Chondrocyte (in vitro differentiated cells): Measurements from ENCODE around the gene NDRG3. TPM values are rescaled to one million over a fixed set of nuclear protein-coding genes. Genes with fewer than 3 reads are reported as not detected.

ENCODE experiments used
- DNase-seq: peaks from one replicate; pipeline ENCODE4 v3.0.0; 2021; ENCODE audit warnings: mixed read lengths, low spot score
- H3K27ac Mint-ChIP-seq: one replicate; pipeline ENCODE4 v1.8.0; 2021; ENCODE audit warnings: mild to moderate bottlenecking, moderate library complexity, mixed read lengths; ENCODE audit not compliant: unreplicated experiment
- H3K27me3 Mint-ChIP-seq: 2 replicates; pipeline ENCODE4 v1.8.0; 2021; ENCODE audit warnings: low read depth, mixed read lengths
- H3K36me3 Mint-ChIP-seq: 2 replicates; pipeline ENCODE4 v1.8.0; 2021; ENCODE audit warnings: low read depth, mixed read lengths
- H3K4me1 Mint-ChIP-seq: 2 replicates; pipeline ENCODE4 v1.8.0; 2021; ENCODE audit warnings: low read depth, mild to moderate bottlenecking, mixed read lengths
- H3K4me3 Mint-ChIP-seq: one replicate; pipeline ENCODE4 v1.8.0; 2021; ENCODE audit warnings: mild to moderate bottlenecking, moderate library complexity, mixed read lengths; ENCODE audit not compliant: unreplicated experiment
- H3K9me3 Mint-ChIP-seq: 2 replicates; pipeline ENCODE4 v1.8.0; 2021; ENCODE audit warnings: low read depth, mixed read lengths
- CTCF ChIP-seq: fragments of 200-600 bp; sonication (generic); IDR thresholded peaks from 2 replicates; pipeline ENCODE4 v1.5.0; 2021; ENCODE audit warnings: antibody characterized with exemption, mild to moderate bottlenecking, moderate library complexity
- total RNA-seq: library from RNA; stranded (reverse); gene quantifications from 3 replicates; pipeline ENCODE4 v1.2.1, GENCODE V29; 2021

NDRG3 gene
- total RNA-seq, 1 donor from 2014 or later, result 27.6 TPM

GRCh38 chr20:36728986-36729385 is 16.9 kb downstream of the NDRG3 start:
- DNase-seq, result no peak
- no peak overlapping the region for H3K27ac Mint-ChIP-seq

GRCh38 chr20:36726168-36726567 is 19.7 kb downstream of the NDRG3 start:
- H3K36me3 Mint-ChIP-seq, result peaks cover 1% of the 10 kb centered on the region
- DNase-seq, result no peak
- H3K27me3 Mint-ChIP-seq, result no peaks in the 10 kb centered on the region
- no peak for TF ChIP-seq CTCF
- H3K4me3 Mint-ChIP-seq, result no peak overlapping the region
- H3K4me1 Mint-ChIP-seq, result no peaks in the 10 kb centered on the region
- no peak overlapping the region for H3K27ac Mint-ChIP-seq
- H3K9me3 Mint-ChIP-seq, result no peaks in the 10 kb centered on the region

More at GRCh38 chr20:36728986-36729385, 16.9 kb downstream of the NDRG3 start:
- no peaks in the 10 kb centered on the region for H3K27me3 Mint-ChIP-seq
- H3K4me1 Mint-ChIP-seq, result peaks cover 4% of the 10 kb centered on the region
- peak; percentile 29 for TF ChIP-seq CTCF
- no peaks in the 10 kb centered on the region for H3K36me3 Mint-ChIP-seq
- H3K9me3 Mint-ChIP-seq, result no peaks in the 10 kb centered on the region
- no peak overlapping the region for H3K4me3 Mint-ChIP-seq

- no peak overlapping the region for H3K4me3 Mint-ChIP-seq
- DNase-seq, result no peak
- H3K4me1 Mint-ChIP-seq, result no peaks in the 10 kb centered on the region
- H3K27ac Mint-ChIP-seq, result no peak overlapping the region
- no peaks in the 10 kb centered on the region for H3K27me3 Mint-ChIP-seq
- no peaks in the 10 kb centered on the region for H3K9me3 Mint-ChIP-seq
- no peak for TF ChIP-seq CTCF
- peaks cover 11% of the 10 kb centered on the region for H3K36me3 Mint-ChIP-seq
Observed at GRCh38 chr20:36720510-36720909, 25.4 kb downstream of the NDRG3 start.

- H3K4me1 Mint-ChIP-seq, result no peaks in the 10 kb centered on the region
- no peak overlapping the region for H3K27ac Mint-ChIP-seq
- no peak for DNase-seq
- H3K27me3 Mint-ChIP-seq, result no peaks in the 10 kb centered on the region
- TF ChIP-seq CTCF, result peak; percentile 31
- no peak overlapping the region for H3K4me3 Mint-ChIP-seq
- H3K9me3 Mint-ChIP-seq, result no peaks in the 10 kb centered on the region
- H3K36me3 Mint-ChIP-seq, result peaks cover 12% of the 10 kb centered on the region
Observed at GRCh38 chr20:36717657-36718056, 28.2 kb downstream of the NDRG3 start.

- Mint-ChIP-seq H3K36me3 (peaks cover 12% of the 10 kb centered on the region), H3K4me3 (no peak overlapping the region), H3K27me3 (no peaks in the 10 kb centered on the region), H3K27ac (no peak overlapping the region), H3K4me1 (no peaks in the 10 kb centered on the region), H3K9me3 (no peaks in the 10 kb centered on the region)
- no peak for DNase-seq
- no peak for TF ChIP-seq CTCF
Observed at GRCh38 chr20:36717021-36717420, 28.9 kb downstream of the NDRG3 start.
